KG1 (cell line): ENCODE results near the gene ENDOU.

Experiments
- DNase-seq: peaks from one replicate; lab custom pipeline; 2025; lab: John Stamatoyannopoulos, UW

Gene ENDOU

GRCh38 chr12:47757840-47758583 lies 32.7 kb upstream of the ENDOU start:
- DNase-seq = no peak

- DNase-seq = no peak
Observed at GRCh38 chr12:47757364-47757839, 32.1 kb upstream of the ENDOU start.

- DNase-seq = no peak
Observed at GRCh38 chr12:47755655-47756562, 30.6 kb upstream of the ENDOU start.

- DNase-seq = no peak
Observed at GRCh38 chr12:47754881-47755280, 29.6 kb upstream of the ENDOU start.

GRCh38 chr12:47754126-47754525 lies 28.8 kb upstream of the ENDOU start:
- DNase-seq = no peak

GRCh38 chr12:47753021-47754001 lies 28.0 kb upstream of the ENDOU start:
- DNase-seq = no peak

GRCh38 chr12:47752552-47752951 lies 27.3 kb upstream of the ENDOU start:
- no peak for DNase-seq

GRCh38 chr12:47752121-47752520 lies 26.8 kb upstream of the ENDOU start:
- DNase-seq = no peak

GRCh38 chr12:47751561-47751960 lies 26.3 kb upstream of the ENDOU start:
- no peak for DNase-seq

GRCh38 chr12:47750916-47751470 lies 25.7 kb upstream of the ENDOU start:
- no peak for DNase-seq

- no peak for DNase-seq
Observed at GRCh38 chr12:47750229-47750798, 25.0 kb upstream of the ENDOU start.

GRCh38 chr12:47748899-47749298 lies 23.6 kb upstream of the ENDOU start:
- DNase-seq = no peak

- DNase-seq = no peak
Observed at GRCh38 chr12:47748507-47748828, 23.2 kb upstream of the ENDOU start.

GRCh38 chr12:47747596-47748506 lies 22.6 kb upstream of the ENDOU start:
- no peak for DNase-seq

- no peak for DNase-seq
Observed at GRCh38 chr12:47747126-47747525, 21.8 kb upstream of the ENDOU start.

GRCh38 chr12:47746523-47746922 lies 21.2 kb upstream of the ENDOU start:
- no peak for DNase-seq

GRCh38 chr12:47746073-47746472 lies 20.8 kb upstream of the ENDOU start:
- no peak for DNase-seq

- no peak for DNase-seq
Observed at GRCh38 chr12:47745485-47746041, 20.3 kb upstream of the ENDOU start.

GRCh38 chr12:47744778-47745436 lies 19.6 kb upstream of the ENDOU start:
- no peak for DNase-seq
